HEK293 (cell line): ENCODE results near the gene RIC8B.

Experiments
- CTCF ChIA-PET: fragments of 350-600 bp; formaldehyde crosslinking; extraction: SDS; loops from one replicate; lab custom pipeline; 2021; ENCODE audit warnings: antibody characterized with exemption; lab: Yijun Ruan, JAX
- POLR2A ChIA-PET: fragments of 300-600 bp; formaldehyde crosslinking; extraction: SDS; loops from one replicate; lab custom pipeline; 2020; ENCODE audit warnings: antibody characterized with exemption, inconsistent platforms; lab: Yijun Ruan, JAX
- H3K27ac ChIP-seq: fragments of 200-500 bp; sonication (Bioruptor generic); 2 replicates; pipeline ENCODE4 v1.5.1; 2014; ENCODE audit warnings: low read depth, low read length, control low read depth, inconsistent platforms; ENCODE audit errors: extremely low read depth
- H3K36me3 ChIP-seq, 2 experiments: fragments of 200-500 bp in 1 of 2; sonication (Bioruptor generic) in 1 of 2; 1 replicate in 1 of 2; 2 replicates in 1 of 2; pipeline ENCODE4 v1.5.1; 2014 to 2017; ENCODE audit warnings: inconsistent platforms in 2 of 2, low read length in 2 of 2; ENCODE audit not compliant: control insufficient read depth in 2 of 2, insufficient read depth in 1 of 2
- H3K4me1 ChIP-seq: fragments of 200-500 bp; sonication (Bioruptor generic); 2 replicates; pipeline ENCODE4 v1.5.1; 2014; ENCODE audit warnings: mild to moderate bottlenecking, low read length, inconsistent platforms; ENCODE audit not compliant: control insufficient read depth, insufficient read depth
- H3K4me3 ChIP-seq: 2 replicates; pipeline ENCODE4 v1.5.1; 2011; ENCODE audit warnings: low read depth, mild to moderate bottlenecking, control low read depth, low read length, moderate library complexity
- H3K9me3 ChIP-seq: fragments of 200-500 bp; sonication (Bioruptor generic); 2 replicates; pipeline ENCODE4 v1.5.1; 2014; ENCODE audit warnings: low read depth, low read length, inconsistent platforms; ENCODE audit not compliant: control insufficient read depth, insufficient read depth
- OSR2 ChIP-seq: fragments of 450-650 bp; formaldehyde crosslinking; IDR thresholded peaks from 2 replicates; pipeline ENCODE4 v1.5.1; 2016; ENCODE audit warnings: missing biosample characterization, missing genetic modification characterization
- OVOL3 ChIP-seq: fragments of 450-650 bp; formaldehyde crosslinking; IDR thresholded peaks from 2 replicates; pipeline ENCODE4 v1.5.1; 2016; ENCODE audit warnings: missing biosample characterization, missing genetic modification characterization
- PRDM1 ChIP-seq: fragments of 450-650 bp; formaldehyde crosslinking; IDR thresholded peaks from 2 replicates; pipeline ENCODE4; 2016; ENCODE audit warnings: missing biosample characterization, missing genetic modification characterization
- REPIN1 ChIP-seq: fragments of 450-650 bp; formaldehyde crosslinking; IDR thresholded peaks from 2 replicates; pipeline ENCODE4 v1.5.1; 2017; ENCODE audit warnings: missing biosample characterization, missing genetic modification characterization, low read depth
- SETDB1 ChIP-seq: IDR thresholded peaks from one replicate; pipeline ENCODE4 v1.6.1; 2017; ENCODE audit warnings: mild to moderate bottlenecking, low read length, moderate library complexity, mixed read lengths; ENCODE audit not compliant: insufficient read length
- TRIM28 ChIP-seq: IDR thresholded peaks from 2 replicates; pipeline ENCODE4 v1.6.1; 2011; ENCODE audit warnings: low read length, control low read depth, borderline replicate concordance
- YY1 ChIP-seq: fragments of 450-650 bp; formaldehyde crosslinking; IDR thresholded peaks from 2 replicates; pipeline ENCODE4 v1.5.1; 2018; ENCODE audit warnings: missing biosample characterization, missing genetic modification characterization
- ZBTB49 ChIP-seq: fragments of 450-650 bp; formaldehyde crosslinking; IDR thresholded peaks from 2 replicates; pipeline ENCODE4 v1.5.1; 2016; ENCODE audit warnings: missing biosample characterization, missing genetic modification characterization, low read depth
- ZNF132 ChIP-seq: fragments of 450-650 bp; formaldehyde crosslinking; IDR thresholded peaks from 2 replicates; pipeline ENCODE4 v1.5.1; 2017; ENCODE audit warnings: missing biosample characterization, missing genetic modification characterization, borderline replicate concordance
- ZNF133 ChIP-seq: fragments of 450-650 bp; formaldehyde crosslinking; IDR thresholded peaks from 2 replicates; pipeline ENCODE4 v1.5.1; 2016; ENCODE audit warnings: missing biosample characterization, missing genetic modification characterization
- ZNF146 ChIP-seq: fragments of 450-650 bp; formaldehyde crosslinking; IDR thresholded peaks from 2 replicates; pipeline ENCODE4 v1.5.1; 2016; ENCODE audit warnings: missing biosample characterization, missing genetic modification characterization
- ZNF155 ChIP-seq: fragments of 450-650 bp; formaldehyde crosslinking; IDR thresholded peaks from 2 replicates; pipeline ENCODE4 v1.5.1; 2016; ENCODE audit warnings: missing biosample characterization, missing genetic modification characterization
- ZNF174 ChIP-seq: fragments of 450-650 bp; formaldehyde crosslinking; IDR thresholded peaks from 2 replicates; pipeline ENCODE4 v1.5.0; 2017; ENCODE audit warnings: missing biosample characterization, mild to moderate bottlenecking, missing genetic modification characterization
- ZNF221 ChIP-seq: fragments of 450-650 bp; formaldehyde crosslinking; IDR thresholded peaks from 2 replicates; pipeline ENCODE4 v1.5.1; 2017; ENCODE audit warnings: missing biosample characterization, missing genetic modification characterization, borderline replicate concordance
- ZNF324 ChIP-seq: fragments of 450-650 bp; formaldehyde crosslinking; IDR thresholded peaks from 2 replicates; pipeline ENCODE4 v1.5.1; 2016; ENCODE audit warnings: missing biosample characterization, missing genetic modification characterization
- ZNF433 ChIP-seq: fragments of 450-650 bp; formaldehyde crosslinking; IDR thresholded peaks from 2 replicates; pipeline ENCODE4 v1.5.1; 2016; ENCODE audit warnings: missing biosample characterization, missing genetic modification characterization, low read depth
- ZNF548 ChIP-seq: fragments of 450-650 bp; formaldehyde crosslinking; IDR thresholded peaks from 2 replicates; pipeline ENCODE4 v1.5.1; 2016; ENCODE audit warnings: missing biosample characterization, missing genetic modification characterization
- ZNF549 ChIP-seq: fragments of 450-650 bp; IDR thresholded peaks from 2 replicates; pipeline ENCODE4 v1.5.1; 2018; ENCODE audit warnings: missing biosample characterization, missing genetic modification characterization, mild to moderate bottlenecking, inconsistent platforms, moderate library complexity
- TF ChIP-seq, protein P1 (sequence below): fragments of 450-650 bp; formaldehyde crosslinking; IDR thresholded peaks from 2 replicates; pipeline ENCODE4 v1.5.0; 2017; ENCODE audit warnings: missing biosample characterization, missing genetic modification characterization, borderline replicate concordance
- TF ChIP-seq, protein P2 (sequence below): fragments of 450-650 bp; formaldehyde crosslinking; IDR thresholded peaks from 2 replicates; pipeline ENCODE4 v1.5.1; 2016; ENCODE audit warnings: missing biosample characterization, missing genetic modification characterization

RIC8B gene

DNA sequence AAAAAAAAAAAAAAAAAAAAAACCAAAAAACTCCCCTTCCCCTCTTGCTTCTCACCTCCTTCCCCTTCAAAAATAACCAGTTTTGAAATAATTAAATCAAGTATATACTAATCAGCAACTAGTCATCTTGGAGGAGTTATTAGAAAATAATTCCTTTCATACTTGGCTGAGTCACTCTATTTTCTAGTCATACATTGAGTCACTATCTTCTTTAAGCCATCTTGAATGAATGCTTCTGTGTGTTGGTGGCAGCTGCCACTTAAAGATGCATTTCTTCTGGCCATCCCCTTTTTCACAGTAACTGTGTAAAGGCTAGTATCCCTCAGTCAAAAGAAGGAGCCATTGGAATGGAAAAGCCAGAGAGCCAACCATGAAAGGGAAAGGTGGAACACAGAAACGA, 97.0 kb downstream of the RIC8B start (continued):
- TF ChIP-seq ZNF221 (no peak), ZNF132 (no peak), YY1 (no peak)
- TF ChIP-seq, protein P1, sequence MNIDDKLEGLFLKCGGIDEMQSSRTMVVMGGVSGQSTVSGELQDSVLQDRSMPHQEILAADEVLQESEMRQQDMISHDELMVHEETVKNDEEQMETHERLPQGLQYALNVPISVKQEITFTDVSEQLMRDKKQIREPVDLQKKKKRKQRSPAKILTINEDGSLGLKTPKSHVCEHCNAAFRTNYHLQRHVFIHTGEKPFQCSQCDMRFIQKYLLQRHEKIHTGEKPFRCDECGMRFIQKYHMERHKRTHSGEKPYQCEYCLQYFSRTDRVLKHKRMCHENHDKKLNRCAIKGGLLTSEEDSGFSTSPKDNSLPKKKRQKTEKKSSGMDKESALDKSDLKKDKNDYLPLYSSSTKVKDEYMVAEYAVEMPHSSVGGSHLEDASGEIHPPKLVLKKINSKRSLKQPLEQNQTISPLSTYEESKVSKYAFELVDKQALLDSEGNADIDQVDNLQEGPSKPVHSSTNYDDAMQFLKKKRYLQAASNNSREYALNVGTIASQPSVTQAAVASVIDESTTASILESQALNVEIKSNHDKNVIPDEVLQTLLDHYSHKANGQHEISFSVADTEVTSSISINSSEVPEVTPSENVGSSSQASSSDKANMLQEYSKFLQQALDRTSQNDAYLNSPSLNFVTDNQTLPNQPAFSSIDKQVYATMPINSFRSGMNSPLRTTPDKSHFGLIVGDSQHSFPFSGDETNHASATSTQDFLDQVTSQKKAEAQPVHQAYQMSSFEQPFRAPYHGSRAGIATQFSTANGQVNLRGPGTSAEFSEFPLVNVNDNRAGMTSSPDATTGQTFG, result no peak

DNA sequence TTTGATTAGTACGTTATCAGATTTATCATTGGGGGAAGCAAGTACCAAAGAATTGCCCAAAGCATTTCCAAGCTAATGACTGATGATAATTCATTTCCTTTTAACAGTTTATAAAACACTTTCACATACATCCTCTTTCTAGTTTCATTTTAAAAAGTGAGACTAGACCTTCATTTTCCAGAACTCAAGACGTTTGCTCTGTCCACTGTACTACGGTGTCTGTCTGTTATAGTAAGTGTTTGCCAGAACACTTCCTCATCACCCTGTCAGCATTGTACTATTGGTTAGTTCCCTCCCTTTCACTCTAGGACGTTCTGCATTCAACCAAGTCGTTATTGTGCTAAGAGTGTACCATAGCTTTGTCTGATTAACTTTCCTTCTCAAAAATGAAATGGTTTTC, 99.5 kb downstream of the RIC8B start:
- Histone ChIP-seq H3K27ac (no peak overlapping the region), H3K36me3 (peaks cover 13 to 24% of the 10 kb centered on the region in 2 experiments; a peak in 2 of 3 replicates), H3K9me3 (no peaks in the 10 kb centered on the region), H3K4me3 (no peak overlapping the region), H3K4me1 (no peaks in the 10 kb centered on the region)
- CTCF ChIA-PET, result no interaction called here
- no peak for TF ChIP-seq ZNF549 (tag by site-specific recombination)
- TF ChIP-seq PRDM1, result peak; percentile 52; the same call in 1 of the 2 replicates
- no peak for TF ChIP-seq ZNF548
- POLR2A ChIA-PET, result interaction anchor here (0.5 kb wide), 1 partner anchor 1087 kb away, joined by 4 read pairs; no protein-coding TSS in a partner anchor

DNA sequence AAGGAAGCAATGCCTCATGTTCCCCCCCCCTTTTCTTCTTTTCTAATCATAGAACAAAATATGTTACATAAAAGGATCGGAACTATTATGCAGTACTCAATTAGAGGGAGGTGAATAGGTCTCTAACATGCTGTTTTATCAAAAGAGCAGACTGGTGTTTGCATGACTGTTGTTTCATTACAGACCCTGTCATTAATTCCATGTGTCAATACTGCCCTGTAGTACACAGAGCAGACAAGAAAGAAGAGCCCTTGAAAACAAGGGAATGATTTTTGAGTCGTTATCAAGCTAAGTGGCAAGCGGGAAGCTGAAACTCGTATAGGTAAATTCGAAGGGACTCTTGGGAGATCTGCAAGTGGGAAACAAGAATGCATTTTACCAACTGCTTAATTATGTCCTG, 104.3 kb downstream of the RIC8B start:
- ChIA-PET POLR2A (no interaction called here), CTCF (interaction anchor here (0.6 kb wide), 1 partner anchor 426 kb away, joined by 3 read pairs; no protein-coding TSS in a partner anchor)
- TF ChIP-seq SETDB1 (no peak), ZBTB49 (no peak), ZNF174 (no peak), ZNF433 (tag by site-specific recombination) (no peak), ZNF324 (no peak), ZNF155 (tag by site-specific recombination) (no peak), OSR2 (no peak), ZNF146 (tag by site-specific recombination) (no peak), TRIM28 (no peak), OVOL3 (tag by site-specific recombination) (no peak), ZNF133 (tag by site-specific recombination) (no peak), REPIN1 (no peak)
- TF ChIP-seq, protein P2, sequence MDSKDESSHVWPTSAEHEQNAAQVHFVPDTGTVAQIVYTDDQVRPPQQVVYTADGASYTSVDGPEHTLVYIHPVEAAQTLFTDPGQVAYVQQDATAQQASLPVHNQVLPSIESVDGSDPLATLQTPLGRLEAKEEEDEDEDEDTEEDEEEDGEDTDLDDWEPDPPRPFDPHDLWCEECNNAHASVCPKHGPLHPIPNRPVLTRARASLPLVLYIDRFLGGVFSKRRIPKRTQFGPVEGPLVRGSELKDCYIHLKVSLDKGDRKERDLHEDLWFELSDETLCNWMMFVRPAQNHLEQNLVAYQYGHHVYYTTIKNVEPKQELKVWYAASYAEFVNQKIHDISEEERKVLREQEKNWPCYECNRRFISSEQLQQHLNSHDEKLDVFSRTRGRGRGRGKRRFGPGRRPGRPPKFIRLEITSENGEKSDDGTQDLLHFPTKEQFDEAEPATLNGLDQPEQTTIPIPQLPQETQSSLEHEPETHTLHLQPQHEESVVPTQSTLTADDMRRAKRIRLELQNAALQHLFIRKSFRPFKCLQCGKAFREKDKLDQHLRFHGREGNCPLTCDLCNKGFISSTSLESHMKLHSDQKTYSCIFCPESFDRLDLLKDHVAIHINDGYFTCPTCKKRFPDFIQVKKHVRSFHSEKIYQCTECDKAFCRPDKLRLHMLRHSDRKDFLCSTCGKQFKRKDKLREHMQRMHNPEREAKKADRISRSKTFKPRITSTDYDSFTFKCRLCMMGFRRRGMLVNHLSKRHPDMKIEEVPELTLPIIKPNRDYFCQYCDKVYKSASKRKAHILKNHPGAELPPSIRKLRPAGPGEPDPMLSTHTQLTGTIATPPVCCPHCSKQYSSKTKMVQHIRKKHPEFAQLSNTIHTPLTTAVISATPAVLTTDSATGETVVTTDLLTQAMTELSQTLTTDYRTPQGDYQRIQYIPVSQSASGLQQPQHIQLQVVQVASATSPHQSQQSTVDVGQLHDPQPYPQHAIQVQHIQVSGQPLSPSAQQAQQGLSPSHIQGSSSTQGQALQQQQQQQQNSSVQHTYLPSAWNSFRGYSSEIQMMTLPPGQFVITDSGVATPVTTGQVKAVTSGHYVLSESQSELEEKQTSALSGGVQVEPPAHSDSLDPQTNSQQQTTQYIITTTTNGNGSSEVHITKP (tag by site-specific recombination), result no peak
- no peak overlapping the region for H3K27ac ChIP-seq
- no peak overlapping the region for H3K4me3 ChIP-seq
- no peaks in the 10 kb centered on the region for H3K9me3 ChIP-seq
- H3K36me3 ChIP-seq, result peaks cover 13 to 48% of the 10 kb centered on the region in 2 experiments; a peak in 2 of 3 replicates
- H3K4me1 ChIP-seq, result no peaks in the 10 kb centered on the region
